Measurements from ENCODE around the gene PLD4. TPM values are rescaled to one million over a fixed set of nuclear protein-coding genes. Genes with fewer than 3 reads are reported as not detected.

The PLD4 gene
- total RNA-seq, 1 experiment from 2014 or later, result 0.07 TPM

- CTCF ChIA-PET, result no interaction called here
- Mint-ChIP-seq H3K27me3 (ENCODE audit: low read depth) (peaks cover 3% of the 10 kb centered on the region), H3K4me3 (no peak overlapping the region), H3K9me3 (no peaks in the 10 kb centered on the region), H3K36me3 (no peaks in the 10 kb centered on the region), H3K27ac (no peak overlapping the region), H3K4me1 (no peaks in the 10 kb centered on the region)
- TF ChIP-seq STAT6 (CRISPR knock-in tag; conservative IDR thresholded peaks at IDR 0.05; ENCODE audit: low read depth) (no peak), NR3C1 (CRISPR knock-in tag; conservative IDR thresholded peaks at IDR 0.05; ENCODE audit: low read depth) (no peak), ZNF138 (CRISPR knock-in tag; conservative IDR thresholded peaks at IDR 0.05) (no peak), EMX1 (CRISPR knock-in tag; IDR thresholded peaks at IDR 0.05) (no peak), CREM (CRISPR knock-in tag; IDR thresholded peaks at IDR 0.05) (no peak), KAT7 (CRISPR knock-in tag; IDR thresholded peaks at IDR 0.05; ENCODE audit: borderline replicate concordance) (no peak), FOXK1 (CRISPR knock-in tag; IDR thresholded peaks at IDR 0.05) (no peak), CBFB (CRISPR knock-in tag; IDR thresholded peaks at IDR 0.05; ENCODE audit: low read depth) (no peak), USF2 (CRISPR knock-in tag; IDR thresholded peaks at IDR 0.05) (no peak), ZNF671 (CRISPR knock-in tag; IDR thresholded peaks at IDR 0.05) (no peak), PRDM15 (CRISPR knock-in tag; IDR thresholded peaks at IDR 0.05) (no peak), NR1H2 (CRISPR knock-in tag; IDR thresholded peaks at IDR 0.05) (no peak), RORB (CRISPR knock-in tag; IDR thresholded peaks at IDR 0.05) (no peak), NFATC4 (CRISPR knock-in tag; IDR thresholded peaks at IDR 0.05) (no peak)
- TF ChIP-seq, protein P1, sequence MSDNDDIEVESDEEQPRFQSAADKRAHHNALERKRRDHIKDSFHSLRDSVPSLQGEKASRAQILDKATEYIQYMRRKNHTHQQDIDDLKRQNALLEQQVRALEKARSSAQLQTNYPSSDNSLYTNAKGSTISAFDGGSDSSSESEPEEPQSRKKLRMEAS (CRISPR knock-in tag; IDR thresholded peaks at IDR 0.05), result no peak
- TF ChIP-seq, protein P2, sequence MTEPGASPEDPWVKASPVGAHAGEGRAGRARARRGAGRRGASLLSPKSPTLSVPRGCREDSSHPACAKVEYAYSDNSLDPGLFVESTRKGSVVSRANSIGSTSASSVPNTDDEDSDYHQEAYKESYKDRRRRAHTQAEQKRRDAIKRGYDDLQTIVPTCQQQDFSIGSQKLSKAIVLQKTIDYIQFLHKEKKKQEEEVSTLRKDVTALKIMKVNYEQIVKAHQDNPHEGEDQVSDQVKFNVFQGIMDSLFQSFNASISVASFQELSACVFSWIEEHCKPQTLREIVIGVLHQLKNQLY (CRISPR knock-in tag; IDR thresholded peaks at IDR 0.05), result no peak
- TF ChIP-seq, protein P3, sequence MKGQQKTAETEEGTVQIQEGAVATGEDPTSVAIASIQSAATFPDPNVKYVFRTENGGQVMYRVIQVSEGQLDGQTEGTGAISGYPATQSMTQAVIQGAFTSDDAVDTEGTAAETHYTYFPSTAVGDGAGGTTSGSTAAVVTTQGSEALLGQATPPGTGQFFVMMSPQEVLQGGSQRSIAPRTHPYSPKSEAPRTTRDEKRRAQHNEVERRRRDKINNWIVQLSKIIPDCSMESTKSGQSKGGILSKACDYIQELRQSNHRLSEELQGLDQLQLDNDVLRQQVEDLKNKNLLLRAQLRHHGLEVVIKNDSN (CRISPR knock-in tag; IDR thresholded peaks at IDR 0.05), result no peak
- TF ChIP-seq, protein P4, sequence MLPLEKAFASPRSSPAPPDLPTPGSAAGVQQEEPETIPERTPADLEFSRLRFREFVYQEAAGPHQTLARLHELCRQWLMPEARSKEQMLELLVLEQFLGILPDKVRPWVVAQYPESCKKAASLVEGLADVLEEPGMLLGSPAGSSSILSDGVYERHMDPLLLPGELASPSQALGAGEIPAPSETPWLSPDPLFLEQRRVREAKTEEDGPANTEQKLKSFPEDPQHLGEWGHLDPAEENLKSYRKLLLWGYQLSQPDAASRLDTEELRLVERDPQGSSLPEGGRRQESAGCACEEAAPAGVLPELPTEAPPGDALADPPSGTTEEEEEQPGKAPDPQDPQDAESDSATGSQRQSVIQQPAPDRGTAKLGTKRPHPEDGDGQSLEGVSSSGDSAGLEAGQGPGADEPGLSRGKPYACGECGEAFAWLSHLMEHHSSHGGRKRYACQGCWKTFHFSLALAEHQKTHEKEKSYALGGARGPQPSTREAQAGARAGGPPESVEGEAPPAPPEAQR (CRISPR knock-in tag; IDR thresholded peaks at IDR 0.05), result no peak
- DNase-seq (ENCODE audit: low spot score) (no peak), ATAC-seq (no peak)
- POLR2A ChIA-PET, result no interaction called here
Observed at GRCh38 chr14:104953896-104954656, 29.4 kb downstream of the PLD4 start.

Data from WTC11 (cell line).